Parathyroid adenoma (tissue), 2 donors: ENCODE results near the gene RFLNA.

ENCODE experiments used
- H2AFZ ChIP-seq: fragments of 300-600 bp; sonication (generic); one replicate; pipeline ENCODE4 v1.7.0; 2017; ENCODE audit warnings: antibody characterized with exemption, mild to moderate bottlenecking
- H3K27ac ChIP-seq: fragments of 300-600 bp; sonication (generic); one replicate; pipeline ENCODE4 v1.7.0; 2017
- H3K27me3 ChIP-seq: fragments of 300-600 bp; sonication (generic); one replicate; pipeline ENCODE4 v1.7.0; 2017; ENCODE audit warnings: low read length; ENCODE audit not compliant: control insufficient read depth, insufficient read depth
- H3K36me3 ChIP-seq: fragments of 300-600 bp; sonication (generic); one replicate; pipeline ENCODE4 v1.7.0; 2017; ENCODE audit warnings: low read length; ENCODE audit not compliant: control insufficient read depth, insufficient read depth
- H3K4me1 ChIP-seq: fragments of 300-600 bp; sonication (generic); one replicate; pipeline ENCODE4 v1.7.0; 2017; ENCODE audit warnings: control low read depth
- H3K4me2 ChIP-seq: fragments of 300-600 bp; sonication (generic); one replicate; pipeline ENCODE4 v1.7.0; 2017; ENCODE audit warnings: low read length
- H3K4me3 ChIP-seq: fragments of 300-600 bp; sonication (generic); one replicate; pipeline ENCODE4 v1.7.0; 2017; ENCODE audit warnings: low read depth, low read length
- H3K79me2 ChIP-seq: fragments of 300-600 bp; sonication (generic); one replicate; pipeline ENCODE4 v1.7.0; 2017; ENCODE audit warnings: control low read depth
- H3K9ac ChIP-seq: fragments of 300-600 bp; sonication (generic); one replicate; pipeline ENCODE4 v1.7.0; 2017; ENCODE audit warnings: mild to moderate bottlenecking
- H3K9me3 ChIP-seq: fragments of 300-600 bp; sonication (generic); one replicate; pipeline ENCODE4 v1.7.0; 2017; ENCODE audit warnings: low read length; ENCODE audit not compliant: control insufficient read depth
- CTCF ChIP-seq: fragments of 300-600 bp; sonication (generic); IDR thresholded peaks from one replicate; pipeline ENCODE4 v1.7.0; 2017; ENCODE audit warnings: antibody characterized with exemption, mild to moderate bottlenecking
- donor health status: primary hyperparathyroidism.

The RFLNA gene

GRCh38 chr12:124304314-124304790, 9.5 kb downstream of the RFLNA start:
- H2AFZ ChIP-seq, result no peak overlapping the region
- no peak overlapping the region for H3K4me2 ChIP-seq
- H3K79me2 ChIP-seq, result no peaks in the 10 kb centered on the region
- no peak for TF ChIP-seq CTCF
- no peak overlapping the region for H3K27ac ChIP-seq
- H3K36me3 ChIP-seq, result no peaks in the 10 kb centered on the region
- no peaks in the 10 kb centered on the region for H3K9me3 ChIP-seq
- no peaks in the 10 kb centered on the region for H3K27me3 ChIP-seq
- H3K9ac ChIP-seq, result no peak overlapping the region
- no peak overlapping the region for H3K4me3 ChIP-seq
- H3K4me1 ChIP-seq, result no peaks in the 10 kb centered on the region

GRCh38 chr12:124305136-124305535, 10.2 kb downstream of the RFLNA start:
- H3K9ac ChIP-seq, result no peak overlapping the region

GRCh38 chr12:124305776-124306685, 11.1 kb downstream of the RFLNA start:
- no peak overlapping the region for H3K4me3 ChIP-seq
- no peak for TF ChIP-seq CTCF
- no peak overlapping the region for H3K9ac ChIP-seq
- H3K4me2 ChIP-seq, result no peak overlapping the region
- no peaks in the 10 kb centered on the region for H3K9me3 ChIP-seq
- no peaks in the 10 kb centered on the region for H3K79me2 ChIP-seq
- H3K27ac ChIP-seq, result no peak overlapping the region
- H3K36me3 ChIP-seq, result no peaks in the 10 kb centered on the region
- H2AFZ ChIP-seq, result no peak overlapping the region
- no peaks in the 10 kb centered on the region for H3K27me3 ChIP-seq
- H3K4me1 ChIP-seq, result no peaks in the 10 kb centered on the region

More at GRCh38 chr12:124305136-124305535, 10.2 kb downstream of the RFLNA start:
- no peak overlapping the region for H2AFZ ChIP-seq
- no peak overlapping the region for H3K4me2 ChIP-seq
- H3K4me3 ChIP-seq, result no peak overlapping the region
- no peaks in the 10 kb centered on the region for H3K27me3 ChIP-seq
- no peaks in the 10 kb centered on the region for H3K36me3 ChIP-seq
- H3K27ac ChIP-seq, result no peak overlapping the region
- H3K4me1 ChIP-seq, result no peaks in the 10 kb centered on the region
- H3K79me2 ChIP-seq, result no peaks in the 10 kb centered on the region
- no peak for TF ChIP-seq CTCF
- H3K9me3 ChIP-seq, result no peaks in the 10 kb centered on the region

GRCh38 chr12:124306686-124307555, 12.0 kb downstream of the RFLNA start:
- no peaks in the 10 kb centered on the region for H3K79me2 ChIP-seq
- no peak overlapping the region for H2AFZ ChIP-seq
- no peaks in the 10 kb centered on the region for H3K36me3 ChIP-seq
- H3K27ac ChIP-seq, result no peak overlapping the region
- no peak overlapping the region for H3K9ac ChIP-seq
- H3K4me3 ChIP-seq, result no peak overlapping the region
- no peaks in the 10 kb centered on the region for H3K27me3 ChIP-seq
- no peak for TF ChIP-seq CTCF
- H3K4me1 ChIP-seq, result no peaks in the 10 kb centered on the region
- no peak overlapping the region for H3K4me2 ChIP-seq
- no peaks in the 10 kb centered on the region for H3K9me3 ChIP-seq
